ENCODE measurements around the gene HMGXB3. TPM values are rescaled to one million over a fixed set of nuclear protein-coding genes. Genes with fewer than 3 reads are reported as not detected.

The HMGXB3 gene
- total RNA-seq, 4 donors from 2014 or later: 31.6 to 63.8 (median 37.9) TPM

DNA sequence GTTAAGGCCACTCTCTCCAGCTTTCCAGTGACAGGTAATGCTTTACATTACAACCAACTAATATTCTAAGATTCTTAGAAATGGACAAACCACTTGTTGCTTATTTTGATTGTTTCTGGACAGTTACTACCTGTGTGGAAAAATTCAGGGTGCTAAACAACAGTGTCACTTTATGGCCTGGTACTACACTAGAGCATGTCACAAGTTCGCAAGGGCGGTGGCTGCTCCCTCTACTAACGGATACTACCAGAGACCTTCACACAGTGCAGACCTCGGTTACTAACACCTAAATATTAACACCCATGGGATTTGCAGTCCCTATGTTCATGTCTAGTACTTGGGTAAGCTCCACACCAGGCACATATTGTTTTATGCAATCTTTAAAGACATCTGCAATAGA, 13.4 kb downstream of the HMGXB3 start:
- no peak for ATAC-seq (ENCODE audit: low FRiP score)
- no peak for DNase-seq (ENCODE audit: low spot score)
- TF ChIP-seq, protein P1, sequence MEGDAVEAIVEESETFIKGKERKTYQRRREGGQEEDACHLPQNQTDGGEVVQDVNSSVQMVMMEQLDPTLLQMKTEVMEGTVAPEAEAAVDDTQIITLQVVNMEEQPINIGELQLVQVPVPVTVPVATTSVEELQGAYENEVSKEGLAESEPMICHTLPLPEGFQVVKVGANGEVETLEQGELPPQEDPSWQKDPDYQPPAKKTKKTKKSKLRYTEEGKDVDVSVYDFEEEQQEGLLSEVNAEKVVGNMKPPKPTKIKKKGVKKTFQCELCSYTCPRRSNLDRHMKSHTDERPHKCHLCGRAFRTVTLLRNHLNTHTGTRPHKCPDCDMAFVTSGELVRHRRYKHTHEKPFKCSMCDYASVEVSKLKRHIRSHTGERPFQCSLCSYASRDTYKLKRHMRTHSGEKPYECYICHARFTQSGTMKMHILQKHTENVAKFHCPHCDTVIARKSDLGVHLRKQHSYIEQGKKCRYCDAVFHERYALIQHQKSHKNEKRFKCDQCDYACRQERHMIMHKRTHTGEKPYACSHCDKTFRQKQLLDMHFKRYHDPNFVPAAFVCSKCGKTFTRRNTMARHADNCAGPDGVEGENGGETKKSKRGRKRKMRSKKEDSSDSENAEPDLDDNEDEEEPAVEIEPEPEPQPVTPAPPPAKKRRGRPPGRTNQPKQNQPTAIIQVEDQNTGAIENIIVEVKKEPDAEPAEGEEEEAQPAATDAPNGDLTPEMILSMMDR (IDR thresholded peaks at IDR 0.05): no peak

DNA sequence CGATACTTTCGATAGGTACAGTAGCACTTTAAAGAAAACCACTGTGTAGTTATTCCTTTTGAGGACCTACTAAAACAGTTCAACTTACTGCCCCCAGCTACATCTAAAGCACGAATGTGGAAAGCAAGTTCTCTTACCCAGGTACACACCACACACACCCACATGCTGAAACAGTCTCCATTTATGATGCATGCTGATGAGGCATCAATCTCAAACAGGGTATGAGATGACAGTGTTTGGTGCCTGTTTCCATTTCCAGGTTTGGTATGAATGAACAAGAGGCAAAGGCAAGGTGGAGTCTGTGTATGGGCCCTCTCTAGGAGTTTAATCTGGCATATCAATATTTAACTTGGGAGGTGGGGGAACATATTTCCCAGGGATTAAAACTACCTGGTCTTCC, 13.9 kb downstream of the HMGXB3 start:
- TF ChIP-seq, protein P1 (IDR thresholded peaks at IDR 0.05): no peak
- ATAC-seq (ENCODE audit: low FRiP score): no peak

DNA sequence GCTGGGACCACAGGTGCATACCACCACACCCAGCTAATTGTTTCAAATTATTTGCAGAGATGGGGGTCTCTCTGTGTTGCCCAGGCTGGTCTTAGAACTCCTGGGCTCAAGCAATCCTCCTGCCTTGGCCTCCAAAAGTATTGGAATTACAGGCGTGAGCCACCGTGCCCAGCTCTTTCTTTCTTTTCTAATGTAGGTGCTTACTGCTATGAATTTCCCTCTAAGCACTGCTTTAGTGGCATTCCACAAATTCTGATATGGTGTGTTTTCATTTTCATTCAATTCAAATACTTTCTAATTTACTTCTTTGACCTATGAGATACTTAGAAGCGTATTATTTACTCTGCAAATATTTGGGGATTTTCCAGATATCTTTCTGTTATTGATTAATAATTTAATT, 14.9 kb downstream of the HMGXB3 start:
- ATAC-seq (ENCODE audit: low FRiP score) (no peak), DNase-seq (ENCODE audit: low spot score) (no peak)
- TF ChIP-seq, protein P1 (IDR thresholded peaks at IDR 0.05): no peak

More for the DNA sequence above, 13.9 kb downstream of the HMGXB3 start:
- no peak for DNase-seq (ENCODE audit: low spot score)

DNA sequence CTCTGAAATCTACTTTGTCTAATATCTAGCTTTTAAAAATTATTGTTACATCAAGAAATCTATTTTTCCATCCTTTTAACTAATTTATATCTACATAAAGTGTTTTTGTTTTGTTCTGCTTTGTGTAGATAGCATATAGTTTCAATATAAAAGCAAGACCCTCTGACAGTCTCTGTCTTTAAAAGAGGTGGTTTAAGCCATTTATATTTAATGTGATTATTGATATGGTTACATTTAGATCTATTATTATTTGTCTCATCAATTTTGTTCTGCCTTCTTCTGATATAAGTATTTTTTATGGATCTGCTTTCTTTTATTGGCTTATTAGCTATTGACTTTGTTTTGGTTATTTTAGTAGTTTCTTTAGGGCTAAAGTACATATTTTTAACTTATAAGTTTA, 16.0 kb downstream of the HMGXB3 start:
- DNase-seq (ENCODE audit: low spot score) (no peak), ATAC-seq (ENCODE audit: low FRiP score) (no peak)
- TF ChIP-seq, protein P1 (IDR thresholded peaks at IDR 0.05): no peak

DNA sequence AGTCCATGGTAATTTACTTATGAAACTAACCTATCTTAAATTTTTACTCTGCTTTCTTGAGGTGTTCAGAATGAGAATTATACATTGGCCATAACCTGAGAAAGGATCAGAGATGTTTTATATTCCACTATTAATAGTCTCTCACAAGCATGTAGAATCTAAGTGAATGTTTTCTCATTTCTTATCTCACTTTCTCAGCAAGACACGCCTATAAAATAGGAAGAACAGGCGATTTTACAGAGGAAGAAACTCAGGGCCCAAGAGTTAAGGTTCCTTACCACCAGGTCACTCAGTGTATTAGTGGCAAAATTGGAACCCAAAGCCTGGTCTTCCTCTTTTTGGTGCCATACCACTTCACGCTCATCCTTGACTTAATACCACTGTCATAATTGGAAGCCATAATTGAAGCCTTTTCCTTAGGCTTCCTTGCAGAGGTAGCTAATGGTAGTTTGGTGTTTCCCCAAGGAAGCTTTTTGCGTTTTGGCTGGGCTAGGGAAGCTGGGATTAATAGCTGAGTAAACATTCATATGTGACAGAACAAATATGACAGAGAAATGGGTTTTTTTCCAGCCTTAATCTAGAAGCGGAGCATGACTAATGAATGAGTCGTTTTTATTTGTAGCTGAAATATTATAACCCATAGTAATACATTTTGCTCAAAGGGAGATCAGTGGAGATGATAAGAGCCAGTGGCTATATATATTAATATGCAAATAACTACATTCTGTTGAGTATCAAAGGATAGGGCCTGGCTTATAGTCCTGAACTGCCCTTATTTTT, 16.9 kb downstream of the HMGXB3 start:
- ATAC-seq (ENCODE audit: low FRiP score) (no peak), DNase-seq (ENCODE audit: low spot score) (no peak)
- TF ChIP-seq, protein P1 (IDR thresholded peaks at IDR 0.05): no peak

DNA sequence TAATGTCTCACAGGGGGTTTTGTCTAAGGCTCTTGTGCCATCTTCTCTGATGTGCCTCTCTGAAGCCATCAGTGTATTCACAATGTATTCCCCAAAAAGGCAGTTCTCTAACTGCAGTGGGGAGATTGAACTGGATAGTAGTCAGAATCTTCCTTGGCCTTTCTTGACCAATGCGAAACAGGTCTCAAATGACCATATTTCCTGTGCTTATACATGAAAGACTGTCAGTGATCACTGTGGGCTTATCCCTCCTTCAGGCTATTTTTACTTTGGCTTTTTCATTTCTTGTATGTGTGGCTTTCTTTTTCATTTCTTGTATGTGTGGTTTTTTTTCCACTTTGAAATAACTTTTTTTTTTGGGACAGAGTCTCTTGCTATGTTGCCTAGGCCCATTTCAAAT, 19.7 kb downstream of the HMGXB3 start:
- ATAC-seq (ENCODE audit: low FRiP score): no peak
- TF ChIP-seq, protein P1 (IDR thresholded peaks at IDR 0.05): no peak
- no peak for DNase-seq (ENCODE audit: low spot score)

DNA sequence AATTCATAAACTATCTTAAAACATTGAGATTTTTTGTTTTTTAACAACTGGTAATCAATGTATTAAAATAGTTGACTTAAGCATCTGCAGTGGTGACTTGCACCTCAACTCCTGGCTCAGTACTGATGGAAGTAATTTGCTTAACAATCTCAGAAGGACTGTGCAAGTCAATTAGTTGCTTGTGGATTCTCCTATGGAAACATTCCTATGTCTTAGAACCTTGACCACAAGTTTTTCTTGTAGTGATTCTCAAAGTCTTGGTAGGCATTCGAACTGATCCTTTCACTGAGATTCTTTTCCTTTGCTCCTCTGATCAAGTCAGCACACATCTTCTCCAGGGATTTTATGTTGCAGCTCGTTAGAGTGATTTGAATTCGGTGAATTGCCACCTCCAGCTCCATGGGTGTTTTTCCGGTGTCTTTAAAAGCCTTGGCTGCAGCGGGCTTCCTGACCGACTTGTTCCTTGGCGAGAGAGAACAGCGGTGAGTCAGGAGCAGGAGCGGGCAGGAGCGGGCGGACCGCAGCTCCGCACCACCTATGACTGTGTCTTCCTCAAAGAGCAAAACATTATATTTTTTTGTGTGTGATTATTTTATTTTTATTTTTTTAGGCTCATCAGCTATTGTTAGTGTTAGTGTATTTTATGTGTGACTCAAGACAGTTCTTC, 21.1 kb downstream of the HMGXB3 start:
- ATAC-seq (ENCODE audit: low FRiP score) (no peak), DNase-seq (ENCODE audit: low spot score) (no peak)
- TF ChIP-seq, protein P1 (IDR thresholded peaks at IDR 0.05): no peak

All from omental fat pad (tissue), 4 donors.